NCI-H2081 treated with DMSO at 0.1 percent for 48 hours (cell line): ENCODE results near the gene DNAI2.

Experiments
- DNase-seq: peaks from one replicate; lab custom pipeline; 2025; lab: John Stamatoyannopoulos, UW

The DNAI2 gene

DNA sequence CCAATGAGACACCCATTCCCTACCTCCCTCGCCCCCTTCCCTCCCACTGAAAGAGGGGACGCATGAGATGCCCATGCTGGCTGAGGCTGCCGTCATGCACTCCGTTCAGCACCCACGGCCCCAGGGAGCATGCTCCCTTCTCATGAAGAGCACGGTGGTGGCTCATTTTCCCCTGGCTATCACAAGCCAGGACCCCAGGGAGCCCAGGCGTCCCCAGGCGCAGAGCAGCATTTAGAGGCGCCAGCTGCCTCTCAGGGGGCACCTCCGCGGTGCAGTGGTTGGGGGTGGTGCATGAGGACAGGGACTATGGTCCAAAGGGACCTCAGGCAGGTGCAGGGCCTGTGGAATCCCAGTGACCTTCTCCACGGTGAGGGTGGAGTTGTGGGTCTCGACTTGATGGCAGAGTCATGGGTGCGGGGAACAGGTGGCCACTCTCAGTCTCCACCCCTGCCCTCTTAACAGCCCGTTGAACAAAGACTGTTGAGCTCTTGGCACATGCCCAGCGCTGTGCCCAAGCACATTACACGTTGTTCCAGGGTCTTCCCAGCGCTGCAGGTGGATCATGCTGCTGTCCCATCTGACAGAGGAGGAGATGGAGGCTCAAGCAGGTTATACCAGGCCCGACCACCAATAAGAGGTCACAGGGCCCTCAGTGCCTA, 65.6 kb downstream of the DNAI2 start:
- DNase-seq: no peak

DNA sequence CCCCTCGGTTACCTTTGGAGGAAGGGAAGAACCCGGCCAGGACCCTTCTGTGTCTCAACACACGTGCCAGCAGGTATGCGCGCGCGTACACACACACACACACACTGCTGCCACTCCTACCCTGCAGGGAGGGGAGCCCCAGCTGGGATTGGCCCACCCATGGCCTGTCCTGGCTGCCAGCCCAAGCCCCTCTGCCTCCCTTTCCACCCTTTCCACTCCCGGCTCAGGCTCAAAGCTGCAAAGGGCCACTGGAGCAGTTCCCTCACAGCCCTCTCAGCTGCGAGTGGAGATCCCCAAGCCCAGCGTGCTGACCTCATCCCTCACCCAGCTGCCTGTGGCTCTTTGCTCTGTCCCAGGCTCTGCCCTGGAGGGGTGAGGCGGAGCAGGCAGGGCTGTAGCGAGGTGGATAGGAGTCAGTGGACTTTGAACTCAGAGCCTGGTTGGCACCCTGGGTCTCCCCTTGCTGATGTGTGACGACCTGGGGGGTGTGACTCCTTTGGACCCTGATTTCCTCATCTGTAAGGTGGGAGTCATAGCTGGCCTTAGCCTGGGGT, 66.5 kb downstream of the DNAI2 start:
- DNase-seq: no peak

DNA sequence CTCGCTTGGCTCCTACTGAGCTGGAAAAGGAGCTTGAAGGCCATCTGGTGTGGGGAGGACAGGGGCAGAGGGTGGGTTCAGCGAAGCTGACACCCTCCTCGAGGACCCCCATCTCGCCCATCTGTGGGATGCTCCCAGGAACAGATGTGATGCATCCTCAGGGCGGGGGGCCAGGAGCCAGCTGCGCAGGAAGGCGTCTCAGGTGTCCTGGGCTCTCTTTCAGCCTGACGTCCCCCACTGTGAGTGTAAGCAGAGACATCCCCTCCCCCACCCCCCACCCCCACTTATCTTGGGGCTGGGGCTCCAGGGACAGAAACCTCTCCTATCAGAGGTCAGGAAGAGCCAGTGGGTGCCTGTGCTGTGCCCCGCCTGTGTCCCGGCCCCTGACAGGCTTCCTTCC, 68.2 kb downstream of the DNAI2 start:
- DNase-seq: no peak

DNA sequence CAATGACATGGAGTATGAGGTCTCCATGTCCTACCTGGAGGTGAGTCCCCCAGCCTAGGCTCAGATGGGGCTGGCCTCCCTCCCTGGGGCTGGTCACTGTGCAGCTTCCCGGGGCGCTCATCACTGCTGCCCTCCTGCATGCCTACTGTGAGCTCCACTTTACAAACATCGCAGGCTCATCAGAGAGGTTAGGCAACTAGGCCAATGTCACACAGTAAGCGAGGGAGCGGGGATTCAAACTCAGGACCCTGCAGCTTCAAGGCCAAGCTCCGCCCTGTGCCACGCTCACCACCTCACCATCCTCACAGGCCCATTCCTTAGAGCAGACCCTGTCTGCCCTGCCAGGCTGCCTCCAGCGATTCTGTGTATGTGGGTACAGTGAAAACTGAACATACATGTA, 69.1 kb downstream of the DNAI2 start:
- no peak for DNase-seq

DNA sequence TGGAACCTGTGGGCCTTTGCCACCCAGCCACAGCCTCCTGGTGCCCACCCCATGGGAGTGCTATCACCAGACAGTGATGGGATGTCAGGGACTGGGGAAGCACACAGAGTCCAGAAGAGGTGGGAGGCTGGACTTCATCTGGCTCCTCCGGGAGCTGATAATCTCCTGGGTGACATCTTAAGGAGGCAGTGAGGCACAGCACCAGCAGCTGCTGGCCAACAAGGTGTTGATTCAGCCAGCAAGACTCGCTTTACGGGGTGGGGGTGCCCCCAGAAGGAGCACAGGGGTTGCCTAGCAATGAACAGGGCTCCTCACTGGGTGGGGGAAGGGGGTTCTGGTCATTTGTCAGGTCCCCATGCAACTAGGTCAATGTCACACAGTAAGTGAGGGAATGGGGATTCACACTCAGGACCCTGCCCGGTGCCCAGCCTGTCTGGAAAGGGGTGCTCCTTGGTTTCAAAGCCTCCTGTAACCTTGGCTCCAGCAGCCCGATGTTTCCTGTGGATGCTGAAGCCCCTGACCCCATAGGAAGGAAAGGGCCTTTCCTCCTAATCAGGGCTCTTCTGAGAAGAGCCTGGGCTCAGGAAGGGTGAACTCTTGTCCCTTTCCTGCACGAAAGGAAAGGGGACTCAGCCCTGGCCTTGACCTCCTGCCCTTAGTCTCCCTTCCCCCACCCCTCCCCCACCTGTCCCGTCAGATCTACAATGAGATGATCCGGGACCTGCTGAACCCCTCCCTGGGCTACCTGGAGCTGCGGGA, 69.7 kb downstream of the DNAI2 start:
- DNase-seq: no peak

DNA sequence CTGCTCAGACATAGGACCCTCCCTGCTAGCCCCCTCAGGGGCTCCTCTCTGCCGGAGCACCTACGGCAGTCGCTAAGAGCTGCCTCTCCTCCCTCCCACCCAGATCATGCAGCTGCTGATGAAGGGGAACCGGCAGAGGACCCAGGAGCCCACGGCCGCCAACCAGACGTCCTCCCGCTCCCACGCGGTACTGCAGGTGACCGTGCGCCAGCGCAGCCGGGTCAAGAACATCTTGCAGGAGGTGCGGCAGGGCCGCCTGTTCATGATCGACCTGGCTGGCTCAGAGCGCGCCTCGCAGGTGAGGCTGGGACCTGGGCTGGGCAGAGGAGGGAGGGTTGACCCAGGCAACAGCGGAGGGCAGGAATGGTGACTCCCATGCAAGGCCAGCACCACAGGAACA, 70.6 kb downstream of the DNAI2 start:
- DNase-seq: no peak

DNA sequence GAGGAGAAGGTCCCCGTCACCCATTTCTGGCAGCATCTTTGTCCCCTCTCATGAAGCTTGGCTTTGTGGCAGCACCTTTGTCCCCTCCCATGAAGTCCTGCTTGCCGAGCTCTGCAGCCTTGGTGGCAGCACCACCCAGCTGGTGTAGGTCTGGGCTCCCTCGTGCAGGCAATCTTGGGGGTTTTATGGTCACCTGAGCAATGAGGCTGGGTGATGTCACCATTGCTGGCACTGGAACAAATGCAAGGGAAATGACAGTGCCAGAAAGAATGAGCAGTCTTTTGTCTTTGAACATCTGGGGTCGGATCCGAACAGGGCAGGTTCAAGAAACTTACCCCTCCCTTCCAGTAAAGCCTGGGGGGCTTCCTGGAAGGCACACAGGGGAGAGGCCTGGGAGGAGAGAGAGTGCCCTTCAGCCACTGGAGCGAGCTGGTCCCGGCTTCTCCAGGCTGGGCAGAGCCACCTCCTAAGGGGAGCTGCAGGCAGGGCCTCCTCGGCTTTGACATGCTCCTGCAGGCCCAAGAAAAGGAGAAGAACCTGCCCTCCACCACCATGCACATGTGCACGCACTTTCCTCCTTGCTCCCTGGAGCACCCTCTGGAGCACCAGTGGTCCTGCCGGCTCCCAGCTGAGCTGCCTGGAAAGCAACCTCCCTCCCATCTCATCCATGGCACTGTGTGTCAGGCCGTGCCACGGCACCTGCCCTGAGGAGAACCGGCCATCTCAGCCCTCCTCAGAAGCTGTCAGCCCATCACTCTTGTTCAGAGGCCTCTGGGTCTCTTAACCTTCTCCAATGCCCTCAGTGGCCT, 71.6 kb downstream of the DNAI2 start:
- DNase-seq: no peak

DNA sequence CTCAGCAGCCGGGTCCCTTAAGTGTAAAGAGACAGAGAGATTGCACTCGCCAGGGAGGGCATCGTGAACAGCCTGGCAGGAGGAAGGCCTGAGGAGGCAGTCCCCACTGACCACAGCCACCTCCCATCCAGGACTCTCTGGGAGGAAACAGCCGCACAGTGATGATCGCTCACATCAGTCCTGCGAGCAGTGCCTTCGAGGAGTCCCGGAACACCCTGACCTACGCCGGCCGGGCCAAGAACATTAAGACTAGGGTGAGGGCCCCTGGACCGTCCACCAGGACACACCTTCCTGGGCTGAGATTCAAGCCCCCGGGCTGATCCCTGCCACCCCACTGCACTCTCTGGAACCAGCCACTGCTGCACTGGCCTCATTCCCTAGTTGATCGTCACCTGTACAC, 73.6 kb downstream of the DNAI2 start:
- DNase-seq: no peak

DNA sequence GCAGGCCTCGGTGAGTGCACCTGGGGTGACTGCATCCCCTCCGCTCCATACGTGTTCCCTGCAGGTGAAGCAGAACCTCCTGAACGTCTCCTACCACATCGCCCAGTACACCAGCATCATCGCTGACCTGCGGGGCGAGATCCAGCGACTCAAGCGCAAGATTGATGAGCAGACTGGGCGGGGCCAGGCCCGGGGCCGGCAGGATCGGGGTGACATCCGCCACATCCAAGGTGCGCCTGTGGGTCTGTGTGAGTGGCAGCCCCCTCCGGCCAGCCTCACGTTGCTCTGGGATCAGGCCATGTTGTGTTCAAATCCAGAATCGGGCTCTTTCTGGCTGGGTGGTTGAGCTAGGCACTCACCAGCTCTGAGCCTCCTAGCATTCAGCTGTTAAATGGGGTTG, 75.1 kb downstream of the DNAI2 start:
- DNase-seq: no peak

DNA sequence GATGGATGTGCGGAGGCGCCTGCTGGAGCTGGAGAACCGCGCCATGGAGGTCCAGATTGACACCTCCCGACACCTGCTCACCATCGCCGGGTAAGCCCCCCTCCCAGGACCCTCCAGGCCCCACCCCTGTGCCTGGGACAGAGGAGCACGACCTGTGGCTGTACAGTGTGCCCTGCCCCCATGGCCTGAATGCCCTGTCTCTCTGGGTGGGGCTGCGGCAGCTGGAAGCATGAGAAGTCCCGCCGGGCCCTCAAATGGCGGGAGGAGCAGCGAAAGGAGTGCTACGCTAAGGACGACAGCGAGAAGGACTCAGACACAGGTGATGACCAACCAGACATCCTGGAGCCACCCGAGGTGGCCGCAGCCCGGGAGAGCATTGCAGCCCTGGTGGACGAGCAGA, 76.5 kb downstream of the DNAI2 start:
- no peak for DNase-seq

DNA sequence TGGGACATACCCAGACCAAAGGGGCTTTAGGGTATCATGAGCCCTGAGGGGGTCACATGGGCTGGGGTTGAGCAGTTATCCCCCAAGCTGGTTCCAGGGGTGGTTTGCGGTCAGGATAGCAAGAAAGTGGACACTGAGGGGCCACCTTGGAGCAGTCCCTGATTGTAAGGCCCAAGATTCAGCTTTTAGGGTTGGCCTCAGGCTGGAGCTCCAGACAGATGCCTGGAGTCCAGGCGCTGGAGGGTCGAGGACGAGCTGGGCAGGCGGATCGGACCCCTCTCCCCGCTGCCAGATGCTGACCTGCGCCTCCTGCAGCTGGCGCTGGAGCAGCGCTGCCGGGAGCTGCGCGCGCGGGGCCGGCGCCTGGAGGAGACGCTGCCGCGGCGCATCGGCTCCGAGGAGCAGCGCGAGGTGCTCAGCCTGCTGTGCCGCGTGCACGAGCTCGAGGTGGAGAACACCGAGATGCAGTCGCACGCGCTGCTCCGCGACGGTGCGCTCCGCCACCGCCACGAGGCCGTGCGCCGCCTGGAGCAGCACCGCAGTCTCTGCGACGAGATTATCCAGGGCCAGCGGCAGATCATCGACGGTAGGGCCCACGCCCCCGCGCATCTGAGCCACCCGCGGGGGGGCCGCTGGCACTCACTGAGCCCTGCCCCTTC, 77.6 kb downstream of the DNAI2 start:
- DNase-seq: no peak

DNA sequence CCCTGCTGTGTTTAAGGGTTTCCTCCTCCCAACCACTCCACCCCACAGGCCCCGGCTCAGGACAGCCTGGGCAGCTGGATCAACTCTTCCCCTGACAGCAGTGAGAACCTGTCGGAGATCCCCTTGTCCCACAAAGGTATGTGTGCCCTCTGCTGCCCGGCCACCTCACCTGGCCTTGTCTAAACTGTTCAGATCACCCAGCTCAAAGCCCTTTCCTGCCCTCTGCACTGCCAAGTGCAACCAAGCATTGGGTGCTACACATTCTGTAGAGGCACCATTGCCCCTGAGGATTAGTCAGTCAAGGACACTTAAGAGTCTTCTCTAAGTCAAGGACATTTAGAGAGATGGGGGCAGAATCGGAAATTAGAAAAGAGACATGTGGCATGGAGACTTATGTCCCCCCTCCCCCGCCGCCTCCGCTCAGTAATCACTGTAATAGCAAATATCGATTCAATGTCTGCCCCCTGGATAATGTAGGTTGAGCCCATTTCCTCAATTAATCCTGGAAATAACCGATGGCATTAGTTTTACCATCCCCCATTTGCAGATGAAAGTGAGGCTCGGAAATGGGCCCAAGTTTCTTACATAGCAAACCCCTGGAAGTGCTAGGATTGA, 79.5 kb downstream of the DNAI2 start:
- no peak for DNase-seq

DNA sequence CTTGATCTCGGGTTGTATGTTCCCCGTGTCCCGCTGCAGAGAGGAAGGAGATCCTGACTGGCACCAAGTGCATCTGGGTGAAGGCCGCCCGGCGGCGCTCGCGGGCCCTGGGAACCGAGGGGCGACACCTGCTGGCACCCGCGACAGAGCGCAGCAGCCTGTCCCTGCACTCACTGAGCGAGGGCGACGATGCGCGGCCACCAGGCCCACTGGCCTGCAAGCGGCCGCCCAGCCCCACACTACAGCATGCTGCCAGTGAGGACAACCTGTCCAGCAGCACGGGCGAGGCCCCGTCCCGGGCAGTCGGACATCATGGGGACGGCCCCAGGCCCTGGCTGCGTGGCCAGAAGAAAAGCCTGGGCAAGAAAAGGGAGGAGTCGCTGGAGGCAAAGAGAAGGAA, 80.1 kb downstream of the DNAI2 start:
- no peak for DNase-seq

DNA sequence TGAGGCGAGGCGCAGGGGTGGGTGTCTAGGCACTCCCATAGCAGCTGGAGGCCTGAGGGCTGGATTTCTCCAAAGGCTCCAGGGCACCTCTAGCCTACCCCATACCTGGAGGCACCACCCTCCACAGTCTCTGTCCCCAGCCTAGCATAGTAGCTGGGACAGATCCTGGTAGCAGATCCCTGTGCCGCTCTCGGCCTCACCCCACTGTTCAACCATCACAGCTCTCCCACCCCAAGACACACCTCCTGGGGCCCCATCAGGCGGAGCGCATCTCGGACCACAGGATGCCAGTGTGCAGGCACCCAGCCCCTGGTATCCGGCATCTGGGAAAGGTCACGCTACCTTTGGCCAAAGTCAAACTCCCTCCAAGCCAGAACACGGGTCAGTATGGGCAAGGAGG, 80.5 kb downstream of the DNAI2 start:
- no peak for DNase-seq

DNA sequence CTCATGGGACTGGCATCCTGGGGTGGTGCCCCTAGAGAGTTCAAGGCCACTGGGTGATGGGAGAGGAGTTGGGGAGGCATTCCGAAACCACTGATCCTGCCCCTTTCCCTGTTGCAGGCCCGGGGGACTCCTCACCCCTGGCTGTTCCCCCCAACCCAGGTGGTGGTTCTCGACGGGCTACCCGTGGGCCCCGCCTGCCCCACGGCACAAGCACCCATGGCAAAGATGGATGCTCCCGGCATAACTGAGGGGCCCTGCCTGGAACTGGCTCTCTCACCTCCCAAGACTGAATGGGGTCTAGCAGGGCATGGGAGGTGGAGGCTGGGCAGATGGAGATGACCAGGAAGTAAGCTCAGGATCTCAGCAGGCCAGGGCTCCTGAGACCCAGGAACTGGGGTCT, 81.0 kb downstream of the DNAI2 start:
- no peak for DNase-seq

DNA sequence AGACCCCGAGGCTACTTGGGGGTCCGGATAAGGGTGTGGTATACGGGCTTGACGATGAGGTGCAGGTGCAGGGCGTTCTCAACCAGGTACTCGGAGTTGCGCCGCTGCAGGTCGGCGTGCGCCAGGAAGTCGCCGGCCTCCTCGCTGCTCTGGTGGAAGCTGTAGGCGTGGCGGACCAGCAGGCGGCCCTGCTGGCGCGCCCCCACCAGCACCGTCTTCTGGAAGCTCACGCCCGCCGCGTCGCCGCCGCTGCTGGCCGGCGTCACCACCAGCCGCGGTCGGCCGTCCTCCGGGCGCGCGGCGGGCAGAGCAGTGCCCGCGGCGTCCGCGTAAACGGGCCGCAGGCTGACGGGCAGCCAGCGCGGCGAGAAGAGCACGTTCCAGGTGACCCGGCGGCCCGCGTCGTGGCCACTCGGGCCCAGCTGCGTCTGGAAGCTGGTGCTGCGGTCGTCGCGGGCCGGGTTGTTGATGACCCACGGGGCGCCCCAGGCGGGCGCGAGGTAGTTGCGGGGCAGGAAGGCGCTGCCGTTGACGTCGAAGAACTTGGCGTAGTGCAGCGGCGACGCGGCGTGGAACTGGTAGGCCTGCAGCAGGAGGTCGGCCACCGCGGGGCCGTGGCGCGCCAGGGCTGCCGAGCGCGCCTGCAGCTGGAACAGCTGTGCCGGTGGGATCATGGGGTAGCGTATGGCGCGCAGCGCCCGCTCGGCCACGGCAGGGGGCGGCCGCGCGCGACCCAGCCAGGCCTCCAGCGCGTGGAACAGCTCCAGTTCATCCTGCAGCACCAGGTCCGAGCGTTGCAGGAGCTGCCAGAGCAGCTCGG, 82.8 kb downstream of the DNAI2 start:
- DNase-seq: no peak

DNA sequence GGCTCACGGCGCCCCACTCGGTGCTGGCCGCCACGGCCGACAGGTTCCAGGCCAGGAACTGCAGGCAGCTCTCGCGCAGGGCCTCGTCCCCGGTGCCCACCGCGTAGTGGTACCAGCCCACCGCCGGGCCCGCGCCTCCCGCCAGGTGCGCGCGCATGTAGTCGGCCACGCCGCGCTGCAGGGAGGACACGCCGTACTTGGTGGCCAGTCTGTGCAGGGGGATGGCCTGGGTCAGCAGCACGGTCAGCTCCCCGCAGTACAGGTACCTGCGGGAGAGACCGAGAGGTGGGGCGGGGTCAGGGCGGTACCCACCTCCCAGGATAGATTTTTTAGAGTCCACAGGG, 83.4 kb downstream of the DNAI2 start:
- DNase-seq: no peak

DNA sequence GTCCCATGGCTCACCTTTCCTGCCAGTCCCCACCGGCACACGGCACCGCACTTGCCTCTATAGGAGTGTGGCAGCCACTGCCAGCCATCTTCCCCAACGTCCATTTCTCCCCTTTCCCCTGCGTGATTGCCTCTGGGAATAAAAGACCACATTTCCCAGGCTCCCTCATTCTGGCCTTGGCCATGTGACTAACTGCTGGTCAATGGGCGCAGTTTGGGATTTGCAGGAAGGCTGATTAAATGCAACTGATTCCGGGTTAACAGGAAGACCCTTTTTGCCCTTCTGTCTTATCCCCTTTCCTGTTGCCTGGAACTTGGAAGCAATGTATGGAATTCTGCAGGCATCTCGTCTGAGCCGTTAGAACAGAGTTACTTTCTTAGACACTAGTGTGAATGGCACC, 84.7 kb downstream of the DNAI2 start:
- DNase-seq: no peak

DNA sequence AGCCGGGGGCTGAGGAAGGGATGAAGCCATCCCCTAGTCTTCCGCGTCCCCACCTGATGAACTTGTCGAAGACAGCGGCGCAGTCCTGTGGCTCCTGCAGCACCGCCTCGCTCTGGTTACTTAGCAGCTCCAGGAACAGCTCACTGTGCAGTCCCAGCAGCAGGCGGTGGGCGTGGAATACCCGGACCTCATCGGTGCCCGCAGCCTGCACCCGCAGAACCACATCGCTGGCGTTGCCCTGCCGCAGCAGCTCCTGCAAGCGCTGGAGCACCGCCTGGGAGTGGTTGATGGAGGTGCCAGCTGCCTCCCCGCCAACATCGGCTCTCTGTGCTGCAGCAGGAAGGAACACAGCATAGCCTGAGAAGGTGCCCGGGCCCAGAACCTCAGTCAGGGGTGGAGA, 85.9 kb downstream of the DNAI2 start:
- DNase-seq: no peak

DNA sequence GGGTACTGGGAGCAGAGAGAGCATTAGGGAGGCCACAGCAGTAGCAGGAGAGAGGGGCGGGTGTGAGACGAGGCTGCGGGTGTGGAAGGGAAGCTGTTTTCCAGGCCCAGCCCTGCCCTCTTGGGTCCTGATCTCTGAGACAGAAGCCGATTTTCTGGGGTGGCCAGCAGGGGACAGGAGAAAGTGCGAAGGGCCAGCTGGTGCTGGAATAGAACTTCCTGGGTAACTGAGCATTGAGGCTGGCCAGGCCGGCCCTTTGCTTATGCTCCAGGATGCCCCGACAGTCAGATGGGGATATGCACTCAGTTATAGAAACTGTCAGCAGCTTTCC, 86.8 kb downstream of the DNAI2 start:
- no peak for DNase-seq
